Natural killer cell (primary cell): ENCODE data around the gene AGPAT2. TPM values are rescaled to one million over a fixed set of nuclear protein-coding genes. Genes with fewer than 3 reads are reported as not detected.

Experiments used
- ATAC-seq, 3 donors: fragments of 150-1000 bp in 2 of 3; fragments of 200-7000 bp in 1 of 3; cut with Tn5 transposase; 1 replicate in 1 of 3; 2 replicates in 2 of 3; pipeline ENCODE4 v1.10.0; 2021; ENCODE audit warnings: mild to moderate bottlenecking in 2 of 3, moderate library complexity in 2 of 3
- DNase-seq, 2 donors: peaks; one replicate each; pipeline versions ENCODE4 v3.0.0 to v3.0.0-alpha.2; 2013 to 2021; ENCODE audit warnings: mixed read lengths in 1 of 2
- H3K27ac ChIP-seq: one replicate; pipeline ENCODE4 v1.5.1; 2013; ENCODE audit warnings: mild to moderate bottlenecking, low read length
- H3K27me3 ChIP-seq: one replicate; pipeline ENCODE4 v1.6.1; 2013; ENCODE audit warnings: low read length; ENCODE audit not compliant: control insufficient read depth, insufficient read depth
- H3K36me3 ChIP-seq: one replicate; pipeline ENCODE4 v1.6.1; 2013; ENCODE audit warnings: low read length; ENCODE audit not compliant: control insufficient read depth, insufficient read depth
- H3K4me1 ChIP-seq: one replicate; pipeline ENCODE4 v1.6.1; 2013; ENCODE audit warnings: low read length; ENCODE audit not compliant: control insufficient read depth, insufficient read depth
- H3K4me3 ChIP-seq: one replicate; pipeline ENCODE4 v1.5.1; 2013; ENCODE audit warnings: low read length
- H3K9me3 ChIP-seq: one replicate; pipeline ENCODE4 v1.6.1; 2013; ENCODE audit warnings: low read length; ENCODE audit not compliant: control insufficient read depth, insufficient read depth
- H3K27ac Mint-ChIP-seq, 2 donors: one replicate each; pipeline ENCODE4 v1.8.0; 2022; ENCODE audit warnings: mild to moderate bottlenecking in 2 of 2, mixed read lengths in 2 of 2, moderate library complexity in 1 of 2
- H3K27me3 Mint-ChIP-seq, 2 donors: one replicate each; pipeline ENCODE4 v1.8.0; 2022; ENCODE audit warnings: low read depth in 2 of 2, mixed read lengths in 2 of 2
- H3K36me3 Mint-ChIP-seq: one replicate; pipeline ENCODE4 v1.8.0; 2022; ENCODE audit warnings: mixed read lengths
- H3K4me1 Mint-ChIP-seq, 2 donors: one replicate each; pipeline ENCODE4 v1.8.0; 2022; ENCODE audit warnings: mixed read lengths in 2 of 2
- H3K4me3 Mint-ChIP-seq: one replicate; pipeline ENCODE4 v1.8.0; 2022; ENCODE audit warnings: mild to moderate bottlenecking, moderate library complexity, mixed read lengths
- H3K9me3 Mint-ChIP-seq, 2 donors: one replicate each; pipeline ENCODE4 v1.8.0; 2022; ENCODE audit warnings: mixed read lengths in 2 of 2
- CTCF ChIP-seq: fragments of 200-600 bp; IDR thresholded peaks from one replicate; pipeline ENCODE4 v1.8.0; 2022; ENCODE audit warnings: antibody characterized with exemption
- WGBS: methylation state at CpG from one replicate; pipeline ENCODE4 v1.1.7; 2013; ENCODE audit warnings: missing lambda C conversion rate; ENCODE audit not compliant: insufficient coverage; 5-methylcytosine and 5-hydroxymethylcytosine counted together
- intact Hi-C: fragments of 100-400 bp; cut with micrococcal nuclease; formaldehyde crosslinking; loops from one replicate; pipeline ENCODE4 v1.14.2; 2022
- total RNA-seq, 4 donors: library from RNA; stranded (reverse); fragments of 120-200 nt in 1 of 4; gene quantifications; one replicate each; pipeline versions ENCODE4 v1.2.3 to v1.2.4, GENCODE V29; 2013 to 2022

The AGPAT2 gene
- total RNA-seq, 3 donors from 2014 or later (not counting 1 experiment from before 2014, with no cell fraction given): 10.3 to 19.4 (median 12.0) TPM

- TF ChIP-seq CTCF: no peak
- DNase-seq: no peak
- H3K9me3 ChIP-seq: no peaks in the 10 kb centered on the region
- peaks cover 7% of the 10 kb centered on the region for H3K4me1 ChIP-seq
- no peak overlapping the region for H3K27ac ChIP-seq
- Mint-ChIP-seq H3K4me1 (no peaks in the 10 kb centered on the region), H3K9me3 (no peaks in the 10 kb centered on the region), H3K4me3 (no peak overlapping the region), H3K36me3 (no peaks in the 10 kb centered on the region), H3K27ac (no peak overlapping the region), H3K27me3 (no peaks in the 10 kb centered on the region)
- H3K36me3 ChIP-seq: no peaks in the 10 kb centered on the region
- ATAC-seq: no peak
- H3K27me3 ChIP-seq: no peaks in the 10 kb centered on the region
- no peak overlapping the region for H3K4me3 ChIP-seq
- intact Hi-C loops: no loop called here
- 93% methylated on average over 12 of the region's 12 CpGs for WGBS
These were observed 46.4 kb upstream of the AGPAT2 start for GRCh38 chr9:136733611-136734010.

- Mint-ChIP-seq H3K27ac (no peak overlapping the region), H3K36me3 (no peaks in the 10 kb centered on the region), H3K4me3 (no peak overlapping the region), H3K4me1 (peaks cover under 1% of the 10 kb centered on the region in 2 donors), H3K9me3 (no peaks in the 10 kb centered on the region), H3K27me3 (no peaks in the 10 kb centered on the region)
- intact Hi-C loops: no loop called here
- no peak overlapping the region for H3K4me3 ChIP-seq
- no peak for DNase-seq
- H3K9me3 ChIP-seq: no peaks in the 10 kb centered on the region
- no peaks in the 10 kb centered on the region for H3K36me3 ChIP-seq
- no peak for ATAC-seq
- no peak overlapping the region for H3K27ac ChIP-seq
- 84% methylated on average over 15 of the region's 16 CpGs for WGBS
- H3K27me3 ChIP-seq: no peaks in the 10 kb centered on the region
- H3K4me1 ChIP-seq: peaks cover 11% of the 10 kb centered on the region
- no peak for TF ChIP-seq CTCF
These were observed 45.4 kb upstream of the AGPAT2 start for GRCh38 chr9:136732444-136733178.

GRCh38 chr9:136729926-136730325 is 42.7 kb upstream of the AGPAT2 start:
- no peak for DNase-seq
- H3K4me1 ChIP-seq: peaks cover 34% of the 10 kb centered on the region
- 96% methylated on average over 8 of the region's 8 CpGs for WGBS
- H3K27me3 Mint-ChIP-seq: no peaks in the 10 kb centered on the region
- intact Hi-C loops: no loop called here
- no peak for ATAC-seq
- no peak overlapping the region for H3K27ac Mint-ChIP-seq
- H3K27ac ChIP-seq: no peak overlapping the region
- no peaks in the 10 kb centered on the region for H3K27me3 ChIP-seq
- no peaks in the 10 kb centered on the region for H3K9me3 ChIP-seq
- no peak for TF ChIP-seq CTCF
- H3K36me3 ChIP-seq: peaks cover 13% of the 10 kb centered on the region
- H3K4me1 Mint-ChIP-seq: peaks cover 16 to 18% of the 10 kb centered on the region in 2 donors
- no peaks in the 10 kb centered on the region for H3K9me3 Mint-ChIP-seq
- peak overlapping the region; percentile 68 for H3K4me3 Mint-ChIP-seq
- no peak overlapping the region for H3K4me3 ChIP-seq
- no peaks in the 10 kb centered on the region for H3K36me3 Mint-ChIP-seq

GRCh38 chr9:136729144-136729543 is 41.9 kb upstream of the AGPAT2 start:
- peak overlapping the region; percentile 68 for H3K4me3 Mint-ChIP-seq
- Histone ChIP-seq H3K36me3 (peaks cover 19% of the 10 kb centered on the region), H3K27ac (no peak overlapping the region), H3K27me3 (no peaks in the 10 kb centered on the region), H3K4me3 (no peak overlapping the region), H3K9me3 (no peaks in the 10 kb centered on the region), H3K4me1 (peaks cover 34% of the 10 kb centered on the region)
- H3K9me3 Mint-ChIP-seq: no peaks in the 10 kb centered on the region
- DNase-seq (no peak), ATAC-seq (no peak)
- H3K4me1 Mint-ChIP-seq: peaks cover 20 to 22% of the 10 kb centered on the region in 2 donors
- no peak for TF ChIP-seq CTCF
- H3K27me3 Mint-ChIP-seq: no peaks in the 10 kb centered on the region
- intact Hi-C loops: no loop called here
- H3K27ac Mint-ChIP-seq: no peak overlapping the region
- 74% methylated on average over 7 of the region's 7 CpGs for WGBS
- H3K36me3 Mint-ChIP-seq: no peaks in the 10 kb centered on the region
